HuH-7.5 (cell line): ENCODE measurements around the gene MYL10.
"Not testable (repeated sequence)": the region's sequence is repeated elsewhere in the genome, so short reads cannot be mapped to it uniquely, and the experiment has no call there.

Experiments used
- DNase-seq: peaks from one replicate; pipeline ENCODE4 v3.0.0; 2011; ENCODE audit warnings: low spot score

MYL10 gene

GRCh38 chr7:101618207-101618839 is 10.8 kb downstream of the MYL10 start:
- no peak for DNase-seq

DNA sequence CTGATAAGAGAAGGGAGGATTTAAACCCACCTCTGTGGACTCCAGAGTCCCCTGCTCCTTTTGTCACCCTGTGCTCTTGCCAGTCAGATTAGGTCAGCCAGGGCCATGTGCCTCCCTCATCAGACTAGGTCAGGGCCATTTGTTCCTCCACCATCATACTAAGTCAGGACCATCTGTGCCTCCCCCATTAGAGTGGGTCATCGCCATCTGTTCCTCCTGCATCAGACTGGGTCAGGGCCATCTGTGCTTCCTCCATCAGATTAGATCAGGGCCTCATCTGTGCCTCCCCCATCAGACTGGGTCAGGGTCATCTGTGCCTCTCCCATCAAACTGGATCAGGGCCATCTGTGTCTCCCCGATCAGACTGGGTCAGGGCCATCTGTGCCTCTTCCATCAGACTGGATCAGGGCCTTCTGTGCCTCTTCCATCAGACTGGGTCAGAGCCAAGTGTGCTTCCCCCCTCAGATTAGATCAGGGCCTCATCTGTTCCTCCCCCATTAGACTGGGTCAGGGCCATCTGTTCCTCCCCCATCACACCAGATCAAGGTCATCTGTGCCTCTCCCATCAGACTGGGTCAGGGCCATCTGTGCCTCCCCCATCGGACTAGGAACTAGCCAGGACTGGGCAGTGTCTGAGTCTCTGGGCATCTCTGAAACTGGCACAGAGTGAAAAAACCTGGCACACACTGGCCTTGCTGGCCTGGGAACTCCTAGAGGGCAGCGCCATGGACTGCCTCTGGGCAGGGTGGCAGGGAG is 11.5 kb downstream of the MYL10 start:
- no peak for DNase-seq

DNA sequence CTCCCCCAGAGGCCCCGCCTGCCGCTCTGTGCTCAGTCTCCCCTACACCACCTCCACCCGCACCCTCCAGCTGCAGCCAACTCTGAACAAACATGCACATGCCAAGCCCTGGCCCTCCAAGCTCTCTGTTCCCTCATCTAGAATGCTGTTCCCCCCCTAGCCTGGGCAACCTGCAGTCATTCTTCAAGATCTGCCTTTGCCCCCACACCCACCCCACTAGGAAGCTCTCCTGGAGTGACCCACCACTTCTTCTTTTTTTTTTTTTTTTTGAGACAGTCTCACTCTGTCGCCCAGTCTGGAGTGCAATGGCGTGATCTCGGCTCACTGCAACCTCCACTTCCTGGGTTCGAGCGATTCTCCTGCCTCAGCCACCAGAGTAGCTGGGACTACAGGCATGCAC is 13.7 kb downstream of the MYL10 start:
- no peak for DNase-seq

DNA sequence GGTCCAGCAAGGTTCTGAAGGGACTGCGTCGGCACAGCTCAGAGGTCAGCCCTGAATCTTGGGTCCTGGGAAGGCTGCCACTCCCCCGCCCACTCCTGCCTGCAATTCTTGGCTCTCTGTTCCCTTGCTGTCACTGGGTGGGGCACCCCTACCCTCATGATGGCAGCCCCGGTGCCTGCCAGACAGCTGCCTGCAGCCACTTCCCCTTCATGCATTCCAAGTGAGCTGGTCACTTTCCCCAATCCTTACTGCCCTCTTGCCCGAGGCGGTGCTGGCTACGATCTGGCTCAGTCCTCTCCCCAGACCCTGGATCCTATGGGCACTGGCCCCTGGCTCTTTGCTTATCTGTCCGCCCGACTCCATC is 14.2 kb downstream of the MYL10 start:
- no peak for DNase-seq

DNA sequence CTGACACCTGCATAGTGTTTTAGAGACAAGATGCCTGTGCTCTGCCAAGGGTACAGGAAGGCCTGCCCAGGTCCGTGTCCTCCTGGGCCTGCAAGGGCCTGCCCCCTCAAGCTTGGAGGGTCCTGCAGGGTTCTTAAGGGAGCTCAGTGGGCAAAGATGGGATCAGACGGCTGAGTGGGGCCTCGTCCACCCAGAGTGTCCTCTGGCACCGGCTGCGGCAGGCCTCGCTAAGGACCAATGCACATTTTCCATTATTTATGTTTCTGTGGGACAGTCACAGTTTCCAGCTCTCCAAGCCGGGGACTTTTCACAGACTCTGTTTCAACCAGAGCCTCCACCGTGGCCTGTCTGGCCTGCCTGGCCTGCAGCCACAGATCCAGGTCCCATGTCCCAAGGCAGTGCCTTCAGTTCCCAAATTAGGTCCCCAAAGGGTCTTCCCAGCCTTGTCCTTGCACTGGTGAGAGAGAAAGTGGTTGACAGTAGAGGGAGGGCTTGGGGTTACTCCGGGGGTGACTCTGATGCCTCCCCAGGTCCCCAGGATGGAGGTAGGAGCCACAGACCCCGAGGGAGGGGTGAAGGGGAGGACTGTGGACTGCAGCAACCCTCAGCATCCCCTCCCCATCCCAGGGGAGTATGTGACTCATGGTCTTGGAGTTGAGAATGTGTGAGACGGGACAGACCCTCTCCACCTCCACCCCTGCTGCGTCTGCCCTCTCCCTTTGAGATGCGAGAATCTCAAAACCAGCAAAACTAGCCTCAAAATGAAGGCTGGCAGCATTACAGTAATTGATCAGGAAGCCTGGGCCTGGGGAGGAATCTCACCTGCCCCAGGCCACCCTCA is 14.8 kb downstream of the MYL10 start:
- no peak for DNase-seq

GRCh38 chr7:101612885-101613515 is 16.1 kb downstream of the MYL10 start:
- DNase-seq = no peak

DNA sequence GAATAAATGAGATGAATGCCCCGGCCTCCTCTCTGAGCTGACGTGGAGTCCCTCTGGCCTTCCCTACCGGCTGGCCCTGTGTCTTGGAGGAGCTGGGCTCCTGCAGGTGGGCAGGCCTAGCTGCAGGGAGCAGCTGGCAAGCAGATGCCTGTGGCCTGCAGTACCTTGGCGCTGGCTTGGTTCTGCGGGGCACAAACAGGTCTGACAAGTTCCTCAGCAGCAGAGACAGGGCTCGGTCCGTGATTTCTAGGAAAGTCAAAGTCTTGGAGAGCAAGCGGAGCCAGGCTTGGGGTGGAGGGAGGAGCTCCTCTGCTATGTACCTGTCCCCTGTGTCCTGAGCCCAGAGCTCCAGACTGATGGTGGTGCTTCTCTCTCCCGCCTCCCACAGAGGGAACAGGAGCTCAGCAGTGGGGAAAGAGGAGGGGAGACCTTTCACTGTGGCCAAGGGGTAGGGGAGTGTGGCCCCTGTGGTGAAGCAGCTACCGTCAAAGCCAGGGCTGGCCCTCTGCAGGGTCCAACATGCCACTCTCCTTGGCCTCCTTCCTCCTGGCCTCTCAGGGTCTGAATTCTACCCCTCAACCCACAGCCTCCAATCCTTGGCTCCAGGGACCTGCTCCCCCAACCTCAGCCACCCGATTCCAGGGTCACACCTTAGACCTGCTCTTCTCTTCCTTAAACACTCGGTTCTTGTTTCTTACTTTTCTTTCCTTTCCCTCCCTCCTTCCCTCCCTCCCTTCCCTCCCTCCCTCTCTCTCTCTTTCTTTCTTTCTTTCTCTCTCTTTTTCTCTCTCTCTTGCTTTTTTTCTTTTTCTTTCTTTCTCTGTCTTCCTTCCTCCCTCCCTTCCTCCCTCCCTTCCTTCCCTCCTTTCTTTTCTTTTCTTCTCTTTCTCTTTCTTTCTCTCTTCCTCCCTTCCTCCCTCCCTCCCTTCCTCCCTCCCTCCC is 20.1 kb downstream of the MYL10 start:
- peak; percentile 49 for DNase-seq

GRCh38 chr7:101606498-101606923 is 22.6 kb downstream of the MYL10 start:
- DNase-seq = no peak

GRCh38 chr7:101605611-101606497 is 23.2 kb downstream of the MYL10 start:
- DNase-seq = no peak

GRCh38 chr7:101604934-101605332 is 24.2 kb downstream of the MYL10 start:
- not testable (repeated sequence) for DNase-seq

GRCh38 chr7:101604331-101604933 is 24.7 kb downstream of the MYL10 start:
- DNase-seq = no peak

DNA sequence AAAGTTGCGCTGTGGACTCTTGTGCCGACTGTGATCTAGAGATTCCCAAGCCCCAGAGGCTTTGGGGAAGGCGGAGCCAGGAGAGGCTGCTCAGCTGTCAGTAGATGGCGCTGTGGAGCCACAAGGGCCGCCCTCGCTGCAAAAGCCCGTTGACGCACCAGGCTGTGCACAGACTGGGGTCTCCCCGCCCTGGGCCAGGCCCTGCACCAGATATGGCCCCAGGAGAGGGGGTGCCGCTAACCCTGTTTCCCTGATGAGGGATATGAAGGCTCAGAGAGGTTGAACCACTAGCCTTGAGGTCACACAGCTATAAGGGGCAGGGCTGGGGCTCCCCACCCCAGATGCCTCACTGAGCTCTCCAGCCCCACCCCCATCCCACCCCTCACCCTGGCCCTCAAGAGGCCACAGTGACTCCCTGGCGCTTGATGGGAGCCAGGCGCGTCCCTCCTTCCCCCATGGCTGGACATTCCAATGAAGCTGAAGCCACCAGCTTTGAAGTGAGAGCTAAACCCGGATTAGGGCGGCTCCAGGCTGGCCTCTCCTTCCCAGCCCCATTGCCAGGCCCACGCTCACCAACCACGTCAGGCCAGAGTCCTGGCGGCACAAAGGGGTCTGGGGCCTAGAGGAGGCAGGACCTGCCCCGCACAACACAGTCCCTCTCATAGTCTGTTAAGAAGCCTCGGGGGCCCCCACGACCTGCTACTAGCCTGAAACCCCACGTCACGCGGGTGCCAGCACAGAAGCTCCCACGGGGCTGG is 26.4 kb downstream of the MYL10 start:
- peak; percentile 86 for DNase-seq

- DNase-seq = no peak
These were observed 27.0 kb downstream of the MYL10 start for GRCh38 chr7:101602082-101602481.

DNA sequence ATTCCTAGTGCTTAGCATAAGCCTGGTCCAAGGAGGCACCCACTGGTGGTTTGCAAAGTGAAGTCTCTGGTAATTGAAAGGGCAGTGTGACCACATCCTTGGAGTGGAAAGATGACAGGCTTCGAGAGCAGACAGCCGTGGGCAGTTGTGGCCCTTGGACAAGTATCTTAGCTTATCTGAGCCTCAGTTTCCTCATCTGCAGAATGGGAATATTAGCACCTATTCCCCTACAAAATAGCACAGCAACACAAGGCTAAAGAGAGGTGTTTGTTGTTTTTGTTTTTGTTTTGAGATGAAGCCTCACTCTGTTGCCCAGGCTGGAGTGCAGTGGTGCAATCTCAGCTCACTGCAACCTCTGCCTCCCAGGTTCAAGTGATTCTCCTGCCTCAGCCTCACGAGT is 29.3 kb downstream of the MYL10 start:
- no peak for DNase-seq

DNA sequence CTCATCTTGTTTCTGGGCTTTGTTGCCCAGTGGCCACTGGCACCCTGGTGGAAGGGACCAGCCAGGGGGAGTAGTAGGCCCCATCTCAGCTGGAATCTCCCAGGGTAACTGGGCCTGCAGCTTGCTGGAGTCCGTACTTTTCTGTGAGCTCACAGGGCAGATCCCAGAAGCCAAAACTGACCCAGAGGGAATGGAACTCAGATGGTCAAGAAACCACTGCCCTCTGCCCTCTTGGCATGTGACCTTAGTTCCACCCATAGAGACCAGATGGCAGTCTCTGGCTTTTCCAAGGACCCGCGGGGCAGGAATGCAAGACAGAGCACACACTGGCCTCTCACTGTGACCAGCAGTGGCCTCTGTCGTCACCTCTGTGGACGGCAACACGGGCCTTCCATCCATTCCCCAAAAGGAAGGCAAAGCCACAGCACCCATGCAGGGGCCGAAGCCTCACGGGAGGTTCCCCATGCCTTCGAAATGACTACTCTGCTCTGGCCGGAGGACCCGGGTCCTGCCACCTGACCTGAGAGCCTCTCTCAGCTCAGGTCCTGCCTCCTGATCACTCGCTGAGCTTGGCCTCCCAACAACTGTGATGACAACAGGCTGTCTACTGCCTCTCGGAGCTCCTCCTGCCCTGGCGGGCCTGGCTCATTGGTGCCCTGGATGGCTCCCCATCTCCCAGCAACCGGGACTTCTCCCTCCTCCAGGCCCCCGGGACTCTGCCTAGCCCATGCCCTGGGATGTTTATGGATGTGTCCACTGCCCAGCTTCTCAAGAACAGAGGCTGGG is 29.9 kb downstream of the MYL10 start:
- no peak for DNase-seq

DNA sequence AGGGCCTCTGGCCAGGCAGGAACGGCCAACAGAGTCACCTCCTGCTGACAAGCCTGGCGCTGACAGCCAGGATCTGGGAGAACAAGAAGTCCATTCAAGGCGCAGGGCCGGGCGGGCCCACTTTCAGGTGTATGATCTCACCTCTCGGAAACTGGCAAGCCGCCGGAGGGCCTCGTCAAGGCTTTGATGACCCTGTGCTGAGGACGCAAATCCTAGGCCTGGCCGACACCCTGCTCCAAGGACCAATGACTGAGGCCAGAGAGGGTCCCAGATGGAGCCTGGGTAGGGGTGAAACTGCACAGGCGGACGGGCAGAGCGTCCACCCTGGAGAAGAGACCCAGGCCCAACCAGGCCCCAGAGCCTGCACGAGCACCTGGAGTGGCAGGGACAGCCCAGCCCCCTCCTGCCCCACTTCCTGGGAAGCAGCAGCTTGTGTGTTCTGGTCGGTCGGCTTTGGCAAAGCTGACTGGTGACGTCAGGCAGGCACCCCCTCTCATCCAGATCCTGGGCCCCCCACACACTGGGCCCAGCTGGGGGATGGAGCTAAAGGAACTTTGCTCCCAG is 30.6 kb downstream of the MYL10 start:
- DNase-seq = no peak

DNA sequence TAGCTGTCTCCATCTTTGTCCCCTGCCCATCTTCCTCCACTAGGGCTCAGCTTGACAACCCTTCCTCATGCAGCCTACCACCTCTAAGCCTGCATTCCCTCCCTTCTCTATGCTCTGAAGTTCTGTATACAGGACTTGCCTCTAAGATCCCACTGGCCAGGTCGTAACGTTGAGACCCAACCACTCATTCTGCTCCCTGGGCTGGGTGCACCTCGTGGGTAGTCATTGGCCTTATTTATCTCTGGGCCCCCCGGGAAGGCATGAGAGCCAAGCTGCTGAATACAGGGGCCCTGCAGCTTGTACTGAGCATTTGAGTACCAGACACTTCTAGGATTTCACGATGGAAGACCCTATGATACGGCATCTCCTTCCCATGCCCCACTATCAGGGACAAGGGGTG is 31.2 kb downstream of the MYL10 start:
- no peak for DNase-seq

- no peak for DNase-seq
These were observed 32.2 kb downstream of the MYL10 start for GRCh38 chr7:101596898-101597297.
